Immature natural killer cell (primary cell): ENCODE results near the gene AGO3. TPM values are rescaled to one million over a fixed set of nuclear protein-coding genes. Genes with fewer than 3 reads are reported as not detected.

ENCODE experiments used
- DNase-seq, 3 donors: peaks; one replicate each; pipeline ENCODE4 v3.0.0; 2022; ENCODE audit warnings: mixed read lengths in 1 of 3
- H3K27ac Mint-ChIP-seq, 6 donors: one replicate each; pipeline ENCODE4 v1.8.0; 2020; ENCODE audit warnings: mixed read lengths in 6 of 6, mild to moderate bottlenecking in 5 of 6, inconsistent platforms in 4 of 6, moderate library complexity in 3 of 6
- H3K27me3 Mint-ChIP-seq, 3 donors: one replicate each; pipeline ENCODE4 v1.8.0; 2020 to 2021; ENCODE audit warnings: low read depth in 3 of 3, mild to moderate bottlenecking in 3 of 3, mixed read lengths in 3 of 3, moderate library complexity in 3 of 3, inconsistent platforms in 1 of 3
- H3K36me3 Mint-ChIP-seq, 3 donors: one replicate each; pipeline ENCODE4 v1.8.0; 2020; ENCODE audit warnings: mixed read lengths in 3 of 3, inconsistent platforms in 2 of 3, mild to moderate bottlenecking in 2 of 3
- H3K4me1 Mint-ChIP-seq, 2 donors: one replicate each; pipeline ENCODE4 v1.8.0; 2020; ENCODE audit warnings: inconsistent platforms in 2 of 2, mild to moderate bottlenecking in 2 of 2, mixed read lengths in 2 of 2, moderate library complexity in 1 of 2
- H3K4me3 Mint-ChIP-seq, 5 donors: one replicate each; pipeline ENCODE4 v1.8.0; 2020; ENCODE audit warnings: mild to moderate bottlenecking in 5 of 5, mixed read lengths in 5 of 5, inconsistent platforms in 3 of 5, moderate library complexity in 3 of 5
- H3K9me3 Mint-ChIP-seq, 6 donors: one replicate each; pipeline ENCODE4 v1.8.0; 2020; ENCODE audit warnings: mild to moderate bottlenecking in 6 of 6, mixed read lengths in 6 of 6, inconsistent platforms in 4 of 6, moderate library complexity in 3 of 6
- polyA plus RNA-seq, 3 donors: library from polyadenylated mRNA; unstranded; fragments of 300-500 nt; fragmentation: Illumina TruSeq; gene quantifications; one replicate each; pipeline ENCODE4 v1.2.3, GENCODE V29; 2021

Gene AGO3
- polyA plus RNA-seq, 3 donors from 2014 or later: 6.9 to 12.8 (median 9.3) TPM

DNA sequence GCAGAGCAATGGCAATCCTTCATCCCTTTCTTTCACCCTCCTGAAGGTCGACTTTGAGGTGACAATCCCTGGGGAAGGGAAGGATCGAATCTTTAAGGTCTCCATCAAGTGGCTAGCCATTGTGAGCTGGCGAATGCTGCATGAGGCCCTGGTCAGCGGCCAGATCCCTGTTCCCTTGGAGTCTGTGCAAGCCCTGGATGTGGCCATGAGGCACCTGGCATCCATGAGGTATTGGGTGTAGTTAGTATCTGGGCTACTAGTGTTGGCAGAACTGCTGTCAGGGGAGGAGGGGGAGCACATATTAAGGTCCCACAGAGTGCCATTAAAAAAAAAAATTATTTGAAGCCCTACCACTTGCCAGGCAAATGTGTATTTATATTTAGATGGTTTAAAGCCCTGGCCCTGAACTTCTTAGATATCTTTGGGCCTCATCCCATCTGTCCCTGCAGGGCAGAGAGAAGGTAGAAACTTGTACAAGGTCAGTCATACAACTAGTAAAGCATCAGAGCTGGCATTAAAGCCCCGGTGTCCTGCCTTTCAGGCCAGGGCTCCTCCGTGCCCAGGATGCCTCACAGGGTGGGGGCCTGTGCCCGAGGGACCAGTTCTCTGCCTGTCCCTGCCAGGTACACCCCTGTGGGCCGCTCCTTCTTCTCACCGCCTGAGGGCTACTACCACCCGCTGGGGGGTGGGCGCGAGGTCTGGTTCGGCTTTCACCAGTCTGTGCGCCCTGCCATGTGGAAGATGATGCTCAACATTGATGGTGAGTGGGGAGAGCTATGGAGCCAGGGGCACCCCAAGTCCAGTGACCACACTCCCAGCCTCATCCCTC lies 37.6 kb upstream of the AGO3 start:
- Mint-ChIP-seq H3K27me3 (peaks cover 0 to 1% (median 0%) of the 10 kb centered on the region in 3 donors), H3K36me3 (peaks cover 11 to 43% (median 41%) of the 10 kb centered on the region in 3 donors), H3K9me3 (no peaks in the 10 kb centered on the region), H3K4me1 (peaks cover 0 to 1% of the 10 kb centered on the region in 2 donors), H3K4me3 (no peak overlapping the region), H3K27ac (no peak overlapping the region)
- no peak for DNase-seq

- Mint-ChIP-seq H3K27me3 (peaks cover 0 to 1% (median 0%) of the 10 kb centered on the region in 3 donors), H3K4me1 (peaks cover 0 to 1% of the 10 kb centered on the region in 2 donors), H3K4me3 (no peak overlapping the region), H3K9me3 (no peaks in the 10 kb centered on the region), H3K27ac (peak overlapping the region in 1 of 6 donors; percentile 55), H3K36me3 (peaks cover 11 to 40% (median 39%) of the 10 kb centered on the region in 3 donors)
- no peak for DNase-seq
Observed at GRCh38 chr1:35894183-35894582, 36.7 kb upstream of the AGO3 start.

GRCh38 chr1:35894656-35895055 lies 36.2 kb upstream of the AGO3 start:
- Mint-ChIP-seq H3K9me3 (no peaks in the 10 kb centered on the region), H3K4me3 (no peak overlapping the region), H3K36me3 (peaks cover 11 to 42% (median 41%) of the 10 kb centered on the region in 3 donors), H3K27ac (peak overlapping the region in 1 of 6 donors; percentile 55), H3K27me3 (peaks cover 0 to 1% (median 0%) of the 10 kb centered on the region in 3 donors), H3K4me1 (peaks cover 0 to 1% of the 10 kb centered on the region in 2 donors)
- DNase-seq: no peak

DNA sequence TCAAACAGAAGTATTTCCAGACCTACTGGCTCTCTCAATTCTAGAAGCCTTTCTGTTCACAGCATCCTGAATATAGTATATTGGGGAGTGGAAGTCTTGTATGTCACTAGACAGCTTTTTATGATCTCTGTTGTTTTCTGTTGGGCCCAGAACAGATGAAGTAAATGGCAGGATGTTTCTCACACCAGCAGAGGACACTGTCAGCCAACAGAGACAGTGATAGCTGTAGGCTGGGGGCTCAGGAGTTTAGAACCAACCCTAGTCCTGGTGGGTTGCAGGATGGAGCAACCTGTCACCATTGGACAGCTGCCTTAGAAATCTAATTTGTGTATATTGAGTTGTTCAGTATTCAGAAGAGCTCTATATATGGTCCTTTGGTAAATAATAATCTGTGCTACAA lies 31.0 kb upstream of the AGO3 start:
- Mint-ChIP-seq H3K36me3 (peaks cover 9 to 45% (median 37%) of the 10 kb centered on the region in 3 donors), H3K4me3 (no peak overlapping the region), H3K27me3 (peaks cover 0 to 1% (median 0%) of the 10 kb centered on the region in 3 donors), H3K27ac (no peak overlapping the region), H3K4me1 (no peaks in the 10 kb centered on the region), H3K9me3 (no peaks in the 10 kb centered on the region)
- no peak for DNase-seq

DNA sequence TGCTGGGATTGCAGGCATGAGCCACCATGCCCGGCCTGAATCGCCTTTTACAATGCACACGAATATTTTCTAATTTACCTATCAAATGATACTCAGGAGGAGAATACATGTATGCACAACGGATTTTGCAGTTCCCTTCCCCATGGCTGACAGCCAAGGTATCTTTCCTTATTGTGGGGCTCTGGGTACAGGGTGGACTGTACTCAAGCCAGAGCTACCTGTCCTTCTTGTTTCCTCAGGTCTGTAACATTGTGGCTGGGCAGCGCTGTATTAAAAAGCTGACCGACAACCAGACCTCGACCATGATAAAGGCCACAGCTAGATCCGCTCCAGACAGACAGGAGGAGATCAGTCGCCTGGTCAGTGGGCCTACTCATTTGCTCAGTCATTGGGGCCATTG lies 29.7 kb upstream of the AGO3 start:
- H3K4me3 Mint-ChIP-seq: no peak overlapping the region
- no peak overlapping the region for H3K27ac Mint-ChIP-seq
- no peaks in the 10 kb centered on the region for H3K9me3 Mint-ChIP-seq
- DNase-seq: no peak
- peaks cover 9 to 39% (median 31%) of the 10 kb centered on the region in 3 donors for H3K36me3 Mint-ChIP-seq
- peaks cover 0 to 1% (median 0%) of the 10 kb centered on the region in 3 donors for H3K27me3 Mint-ChIP-seq
- H3K4me1 Mint-ChIP-seq: no peaks in the 10 kb centered on the region

DNA sequence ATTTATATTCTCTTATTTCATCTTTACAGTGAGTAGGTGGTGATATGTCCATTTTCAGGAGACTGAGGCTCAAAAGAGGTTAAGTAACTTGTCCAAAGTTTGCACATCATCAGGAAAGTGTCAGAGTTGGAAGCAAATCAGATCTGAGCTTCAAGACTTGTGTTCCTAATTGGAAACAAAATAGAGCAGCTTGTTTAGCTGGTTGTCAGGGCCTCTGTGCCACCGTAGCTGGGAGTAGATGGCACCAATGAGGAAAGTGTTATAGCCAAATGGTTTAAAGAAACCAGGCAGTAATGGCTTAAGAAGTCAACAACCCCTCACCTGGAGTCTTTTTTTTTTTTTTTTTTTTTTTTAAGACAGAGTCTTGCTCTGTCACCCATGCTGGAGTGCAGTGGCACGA lies 28.2 kb upstream of the AGO3 start:
- peaks cover 0 to 1% (median 0%) of the 10 kb centered on the region in 3 donors for H3K27me3 Mint-ChIP-seq
- H3K4me3 Mint-ChIP-seq: no peak overlapping the region
- H3K4me1 Mint-ChIP-seq: no peaks in the 10 kb centered on the region
- H3K36me3 Mint-ChIP-seq: peaks cover 12 to 39% (median 28%) of the 10 kb centered on the region in 3 donors
- no peak for DNase-seq
- no peak overlapping the region for H3K27ac Mint-ChIP-seq
- H3K9me3 Mint-ChIP-seq: no peaks in the 10 kb centered on the region

DNA sequence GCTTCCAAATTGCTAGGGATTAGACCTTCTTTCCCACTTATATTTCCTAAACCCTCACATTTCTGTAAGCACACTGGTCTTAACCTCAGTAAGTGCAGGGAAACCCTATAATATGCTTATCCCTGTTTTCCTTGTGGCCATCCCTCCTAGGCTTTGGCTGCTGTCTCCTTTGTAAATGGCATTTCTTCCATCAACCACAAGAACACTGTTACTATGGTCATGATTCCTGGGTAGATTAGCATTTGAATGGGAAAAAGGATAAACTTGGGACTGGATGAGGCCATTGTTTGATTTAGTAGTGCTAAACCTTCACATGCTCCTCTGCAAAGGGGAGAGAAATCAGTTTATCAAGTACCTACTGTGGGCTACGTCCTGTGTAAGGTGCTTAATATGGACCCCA lies 16.2 kb upstream of the AGO3 start:
- H3K9me3 Mint-ChIP-seq: no peaks in the 10 kb centered on the region
- no peak overlapping the region for H3K27ac Mint-ChIP-seq
- no peaks in the 10 kb centered on the region for H3K27me3 Mint-ChIP-seq
- H3K36me3 Mint-ChIP-seq: peaks cover 53 to 70% (median 58%) of the 10 kb centered on the region in 3 donors
- DNase-seq: no peak
- no peaks in the 10 kb centered on the region for H3K4me1 Mint-ChIP-seq
- no peak overlapping the region for H3K4me3 Mint-ChIP-seq

DNA sequence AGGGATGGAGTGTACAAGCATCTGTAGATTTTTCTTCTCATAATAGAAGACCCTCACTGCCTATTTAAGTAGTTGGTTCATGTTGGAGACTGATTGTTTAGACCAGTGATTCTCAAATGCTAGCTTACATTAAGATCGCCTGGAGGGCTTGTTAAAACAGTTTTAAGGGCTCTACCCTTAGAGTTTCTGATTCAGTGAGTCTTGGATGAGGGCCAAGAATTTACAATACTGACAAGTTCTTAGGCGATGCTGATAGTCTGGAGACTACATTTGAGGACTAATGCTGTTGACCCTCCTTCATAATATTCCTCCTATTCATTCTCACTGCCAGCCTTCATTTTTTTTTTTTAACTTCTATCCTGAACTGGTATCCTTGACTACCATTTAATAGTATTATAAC lies 15.2 kb upstream of the AGO3 start:
- DNase-seq: no peak
- no peak overlapping the region for H3K4me3 Mint-ChIP-seq
- no peak overlapping the region for H3K27ac Mint-ChIP-seq
- no peaks in the 10 kb centered on the region for H3K27me3 Mint-ChIP-seq
- H3K36me3 Mint-ChIP-seq: peaks cover 58 to 79% (median 63%) of the 10 kb centered on the region in 3 donors
- no peaks in the 10 kb centered on the region for H3K9me3 Mint-ChIP-seq
- no peaks in the 10 kb centered on the region for H3K4me1 Mint-ChIP-seq

GRCh38 chr1:35923791-35924221 lies 7.1 kb upstream of the AGO3 start:
- peaks cover 0 to 1% of the 10 kb centered on the region in 2 donors for H3K4me1 Mint-ChIP-seq
- H3K9me3 Mint-ChIP-seq: no peaks in the 10 kb centered on the region
- H3K27me3 Mint-ChIP-seq: no peaks in the 10 kb centered on the region
- no peak overlapping the region for H3K4me3 Mint-ChIP-seq
- peaks cover 11 to 27% (median 19%) of the 10 kb centered on the region in 3 donors for H3K36me3 Mint-ChIP-seq
- peak overlapping the region in 2 of 6 donors; percentile 20 to 50 for H3K27ac Mint-ChIP-seq
- no peak for DNase-seq

- Mint-ChIP-seq H3K4me1 (peaks cover 2 to 12% of the 10 kb centered on the region in 2 donors), H3K36me3 (peaks cover 5 to 17% (median 11%) of the 10 kb centered on the region in 3 donors), H3K9me3 (no peaks in the 10 kb centered on the region), H3K27me3 (peaks cover 0 to under 1% (median under 1%) of the 10 kb centered on the region in 3 donors), H3K4me3 (no peak overlapping the region), H3K27ac (no peak overlapping the region)
- no peak for DNase-seq
Observed at GRCh38 chr1:35924838-35925237, 6.1 kb upstream of the AGO3 start.

GRCh38 chr1:35925741-35926140 lies 5.2 kb upstream of the AGO3 start:
- no peak overlapping the region for H3K27ac Mint-ChIP-seq

GRCh38 chr1:35927472-35927871 lies 3.4 kb upstream of the AGO3 start:
- Mint-ChIP-seq H3K27ac (no peak overlapping the region), H3K9me3 (no peaks in the 10 kb centered on the region), H3K4me3 (no peak overlapping the region), H3K4me1 (peaks cover 18 to 31% of the 10 kb centered on the region in 2 donors), H3K27me3 (peaks cover 8 to 10% (median 9%) of the 10 kb centered on the region in 3 donors), H3K36me3 (no peaks in the 10 kb centered on the region)
- DNase-seq: no peak

More at GRCh38 chr1:35925741-35926140, 5.2 kb upstream of the AGO3 start:
- Mint-ChIP-seq H3K9me3 (no peaks in the 10 kb centered on the region), H3K36me3 (peaks cover under 1 to 8% (median 2%) of the 10 kb centered on the region in 3 donors), H3K4me1 (peaks cover 8 to 19% of the 10 kb centered on the region in 2 donors), H3K4me3 (no peak overlapping the region), H3K27me3 (peaks cover 5 to 7% (median 7%) of the 10 kb centered on the region in 3 donors)
- no peak for DNase-seq

- peak in 2 of 3 donors; percentile 44 to 49 for DNase-seq
- Mint-ChIP-seq H3K27me3 (peaks cover 8 to 11% (median 9%) of the 10 kb centered on the region in 3 donors), H3K36me3 (no peaks in the 10 kb centered on the region), H3K4me1 (peaks cover 27 to 52% of the 10 kb centered on the region in 2 donors), H3K4me3 (peak overlapping the region; percentile 92 to 97 (median 94)), H3K27ac (peak overlapping the region; percentile 96 to 99 (median 98)), H3K9me3 (no peaks in the 10 kb centered on the region)
Observed at GRCh38 chr1:35929730-35930592, 944 bp upstream of the AGO3 start.
